Activated naive CD4-positive, alpha-beta T cell treated with anti-CD3 and anti-CD28 coated beads, Interleukin-2, amount 10 ng/mL, durations not matched to agents 7 days and 5 days (primary cell): Measurements from ENCODE around the gene NR2F2.

Experiments
- CTCF ChIA-PET: fragments of 350-600 bp; sonication (Branson Sonifier 250); formaldehyde crosslinking; loops from one replicate; lab custom pipeline; 2021; ENCODE audit warnings: antibody characterized with exemption; lab: Charles Lee
- DNase-seq: peaks from one replicate; pipeline ENCODE4 v3.0.0-alpha.2; 2020
- H3K27ac Mint-ChIP-seq: one replicate; pipeline ENCODE4 v1.8.0; 2021; ENCODE audit warnings: mild to moderate bottlenecking, moderate library complexity, mixed read lengths
- H3K27me3 Mint-ChIP-seq: one replicate; pipeline ENCODE4 v1.8.0; 2021; ENCODE audit warnings: mild to moderate bottlenecking, mixed read lengths
- H3K36me3 Mint-ChIP-seq: one replicate; pipeline ENCODE4 v1.8.0; 2021; ENCODE audit warnings: mixed read lengths
- H3K4me1 Mint-ChIP-seq: one replicate; pipeline ENCODE4 v1.8.0; 2021; ENCODE audit warnings: mixed read lengths
- H3K4me3 Mint-ChIP-seq: one replicate; pipeline ENCODE4 v1.8.0; 2021; ENCODE audit warnings: mild to moderate bottlenecking, moderate library complexity, mixed read lengths
- H3K9me3 Mint-ChIP-seq: one replicate; pipeline ENCODE4 v1.8.0; 2021; ENCODE audit warnings: mixed read lengths

NR2F2 gene

DNA sequence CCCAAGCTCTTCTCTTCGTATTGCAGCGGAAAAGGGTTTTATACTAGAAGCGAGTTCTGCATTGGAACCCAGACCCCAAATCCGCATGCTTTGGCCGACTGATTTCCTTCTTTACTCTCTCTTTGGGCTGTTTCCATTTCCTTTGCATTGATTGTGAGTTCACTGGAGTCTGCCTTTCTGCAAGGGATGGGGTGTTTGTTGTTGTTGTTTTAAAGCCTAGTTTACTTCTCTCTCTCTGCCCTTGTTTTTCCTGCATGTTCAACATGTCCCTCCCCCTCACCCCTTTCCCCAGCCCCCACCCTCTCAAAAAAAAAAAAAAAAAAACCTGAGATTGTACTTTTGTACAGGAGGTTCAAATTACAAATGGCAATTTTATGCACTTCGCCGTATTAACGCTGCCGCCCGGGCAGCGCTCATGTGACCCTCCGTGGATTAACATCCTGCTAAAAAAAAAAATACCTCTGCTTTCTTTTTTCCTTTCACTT lies 2.2 kb downstream of the NR2F2 start:
- H3K27me3 Mint-ChIP-seq: peaks cover 97% of the 10 kb centered on the region
- peaks cover 5% of the 10 kb centered on the region for H3K9me3 Mint-ChIP-seq
- H3K4me1 Mint-ChIP-seq: peaks cover 18% of the 10 kb centered on the region
- peak overlapping the region; percentile 28 for H3K4me3 Mint-ChIP-seq
- CTCF ChIA-PET: no interaction called here
- peaks cover 9% of the 10 kb centered on the region for H3K36me3 Mint-ChIP-seq
- H3K27ac Mint-ChIP-seq: peak overlapping the region; percentile 34
- no peak for DNase-seq

DNA sequence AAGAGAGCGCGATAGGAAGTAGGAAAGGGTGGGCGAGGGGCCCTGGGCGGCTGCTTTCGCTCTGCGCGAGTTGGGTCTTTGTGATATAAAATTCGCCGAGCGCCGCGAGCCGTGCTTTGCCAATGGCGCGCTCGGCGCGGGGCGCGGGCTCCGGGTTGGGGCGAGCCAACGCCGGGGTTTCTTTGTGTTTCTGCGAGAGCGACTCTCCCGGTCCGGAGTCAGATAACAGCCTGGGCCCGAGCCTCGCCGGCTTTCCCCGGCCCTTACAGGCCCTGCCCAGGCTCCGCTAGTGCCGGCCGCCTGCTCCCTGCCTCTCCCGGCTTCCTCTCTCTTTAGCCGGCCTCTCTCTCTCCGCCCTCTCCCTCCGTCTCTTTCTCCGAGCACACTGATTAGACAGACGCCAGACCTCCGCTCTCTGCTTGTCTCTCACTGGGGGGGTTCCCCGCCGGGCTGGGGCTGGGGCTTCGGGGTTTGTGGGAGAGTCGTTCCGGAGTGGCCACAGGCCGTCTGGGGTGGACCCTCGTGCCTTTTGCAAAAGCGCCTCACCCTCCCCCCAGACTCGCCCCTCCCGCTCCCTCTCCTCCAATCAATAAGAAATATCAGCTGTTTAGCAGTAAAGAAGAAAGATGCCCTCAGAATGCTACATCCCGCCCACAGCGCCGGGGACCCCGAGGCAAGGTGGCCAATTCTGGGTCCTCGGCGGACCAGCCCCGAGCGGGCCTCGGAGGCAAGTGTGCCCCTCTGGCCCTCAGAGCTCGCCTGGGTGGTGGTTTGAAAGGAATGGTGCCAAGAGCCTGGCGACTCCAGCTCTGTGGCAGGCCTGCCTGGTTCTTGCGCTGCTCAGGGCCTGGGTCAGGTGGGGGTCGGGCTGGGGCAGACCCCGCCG lies 2.9 kb downstream of the NR2F2 start:
- CTCF ChIA-PET: no interaction called here
- Mint-ChIP-seq H3K4me3 (peak overlapping the region; percentile 28), H3K27ac (peak overlapping the region; percentile 60), H3K9me3 (peaks cover 5% of the 10 kb centered on the region), H3K36me3 (peaks cover 9% of the 10 kb centered on the region), H3K4me1 (peaks cover 18% of the 10 kb centered on the region), H3K27me3 (peaks cover 96% of the 10 kb centered on the region)
- DNase-seq: no peak

DNA sequence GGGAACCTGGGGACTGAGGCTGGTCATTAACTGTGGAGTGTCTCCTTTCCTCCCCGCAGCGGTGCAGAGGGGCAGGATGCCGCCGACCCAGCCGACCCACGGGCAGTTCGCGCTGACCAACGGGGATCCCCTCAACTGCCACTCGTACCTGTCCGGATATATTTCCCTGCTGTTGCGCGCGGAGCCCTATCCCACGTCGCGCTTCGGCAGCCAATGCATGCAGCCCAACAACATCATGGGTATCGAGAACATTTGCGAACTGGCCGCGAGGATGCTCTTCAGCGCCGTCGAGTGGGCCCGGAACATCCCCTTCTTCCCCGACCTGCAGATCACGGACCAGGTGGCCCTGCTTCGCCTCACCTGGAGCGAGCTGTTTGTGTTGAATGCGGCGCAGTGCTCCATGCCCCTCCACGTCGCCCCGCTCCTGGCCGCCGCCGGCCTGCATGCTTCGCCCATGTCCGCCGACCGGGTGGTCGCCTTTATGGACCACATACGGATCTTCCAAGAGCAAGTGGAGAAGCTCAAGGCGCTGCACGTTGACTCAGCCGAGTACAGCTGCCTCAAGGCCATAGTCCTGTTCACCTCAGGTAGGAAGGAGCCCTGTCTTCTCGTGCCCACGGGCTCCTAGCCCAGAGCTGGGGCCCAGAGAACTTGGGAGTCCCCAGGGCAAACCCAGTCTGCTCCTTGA lies 3.7 kb downstream of the NR2F2 start:
- Mint-ChIP-seq H3K9me3 (peaks cover 5% of the 10 kb centered on the region), H3K4me3 (peak overlapping the region; percentile 10), H3K4me1 (peaks cover 18% of the 10 kb centered on the region), H3K27ac (peak overlapping the region; percentile 60), H3K36me3 (peaks cover 9% of the 10 kb centered on the region), H3K27me3 (peaks cover 88% of the 10 kb centered on the region)
- no peak for DNase-seq
- CTCF ChIA-PET: interaction anchor here (1.0 kb wide), 1 partner anchor 9 kb away, joined by 3 read pairs; no protein-coding TSS in a partner anchor

DNA sequence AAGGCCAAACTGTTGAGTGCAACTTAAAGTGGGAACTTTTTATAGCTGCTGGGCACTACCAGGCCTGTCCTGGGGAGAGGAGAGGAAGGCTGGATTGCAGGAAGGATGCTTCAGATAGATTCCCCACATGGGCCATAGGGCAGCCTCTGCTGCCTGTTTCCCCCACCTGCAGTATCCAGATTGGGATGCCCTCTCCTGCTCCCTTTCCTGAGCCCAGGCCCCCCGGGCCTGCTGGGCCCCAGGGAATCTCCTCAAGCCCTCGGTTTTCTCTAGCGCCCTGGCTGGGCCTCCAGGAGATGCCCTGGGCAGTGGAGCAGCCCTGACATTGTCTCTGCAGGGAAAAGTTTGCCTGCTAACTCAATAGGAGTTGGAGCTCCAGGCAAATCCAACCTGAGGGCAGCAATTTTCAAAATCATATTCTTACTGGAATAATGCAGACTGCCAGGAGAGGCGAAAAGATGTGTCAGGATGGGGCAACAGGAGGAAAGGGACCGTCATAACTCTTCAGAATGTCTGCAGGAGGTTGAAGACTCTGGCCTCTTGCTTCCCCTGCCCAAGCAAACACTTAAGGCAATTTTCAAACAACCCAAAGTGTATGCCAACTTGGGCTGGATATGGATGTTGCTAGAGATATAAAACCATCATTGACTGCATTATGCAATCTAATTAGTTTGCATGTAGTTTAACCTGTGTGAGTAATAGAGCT lies 4.4 kb downstream of the NR2F2 start:
- H3K36me3 Mint-ChIP-seq: peaks cover 8% of the 10 kb centered on the region
- H3K4me3 Mint-ChIP-seq: no peak overlapping the region
- DNase-seq: no peak
- CTCF ChIA-PET: interaction anchor here (1.0 to 1.3 kb wide), 3 partner anchors 8 to 22 kb away, joined by 3 to 4 read pairs (median 4); no protein-coding TSS in a partner anchor
- peak overlapping the region; percentile 60 for H3K27ac Mint-ChIP-seq
- H3K27me3 Mint-ChIP-seq: peaks cover 82% of the 10 kb centered on the region
- H3K4me1 Mint-ChIP-seq: peaks cover 15% of the 10 kb centered on the region
- peaks cover 2% of the 10 kb centered on the region for H3K9me3 Mint-ChIP-seq

DNA sequence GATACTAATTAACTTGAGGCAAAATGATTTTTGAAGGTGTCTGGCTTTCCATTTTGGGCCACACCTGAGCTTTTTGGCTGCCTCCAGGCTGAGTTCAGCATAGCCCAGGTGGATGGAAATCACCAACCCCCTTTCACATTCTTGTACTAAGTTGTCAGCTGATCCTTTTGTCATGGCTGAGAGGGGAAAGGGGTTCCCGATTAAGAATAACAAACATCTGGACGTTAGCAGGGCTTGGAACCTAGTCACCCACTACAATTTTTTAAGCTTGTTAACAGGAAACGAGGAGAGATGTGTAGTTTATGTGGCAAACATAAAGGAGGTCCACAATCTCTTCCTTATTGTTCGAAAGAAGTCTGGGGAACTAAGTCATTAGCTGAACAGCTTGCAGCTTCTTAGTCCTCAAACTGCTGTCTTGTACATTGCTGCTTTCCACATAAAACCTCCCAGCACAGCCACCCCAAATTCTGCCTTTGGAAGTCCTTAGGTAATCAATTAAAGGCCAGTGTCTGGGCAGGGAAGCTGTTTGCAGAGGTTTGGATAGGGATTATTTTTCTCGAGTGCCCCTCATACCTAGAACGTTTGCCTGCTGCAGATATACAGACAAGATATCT lies 5.0 kb downstream of the NR2F2 start:
- Mint-ChIP-seq H3K27me3 (peaks cover 75% of the 10 kb centered on the region), H3K36me3 (peaks cover 8% of the 10 kb centered on the region), H3K27ac (no peak overlapping the region), H3K9me3 (peaks cover 2% of the 10 kb centered on the region), H3K4me3 (no peak overlapping the region), H3K4me1 (peaks cover 12% of the 10 kb centered on the region)
- DNase-seq: no peak
- CTCF ChIA-PET: interaction anchor here (1.1 to 1.3 kb wide), 2 partner anchors 9 to 21 kb away, joined by 4 read pairs; no protein-coding TSS in a partner anchor

DNA sequence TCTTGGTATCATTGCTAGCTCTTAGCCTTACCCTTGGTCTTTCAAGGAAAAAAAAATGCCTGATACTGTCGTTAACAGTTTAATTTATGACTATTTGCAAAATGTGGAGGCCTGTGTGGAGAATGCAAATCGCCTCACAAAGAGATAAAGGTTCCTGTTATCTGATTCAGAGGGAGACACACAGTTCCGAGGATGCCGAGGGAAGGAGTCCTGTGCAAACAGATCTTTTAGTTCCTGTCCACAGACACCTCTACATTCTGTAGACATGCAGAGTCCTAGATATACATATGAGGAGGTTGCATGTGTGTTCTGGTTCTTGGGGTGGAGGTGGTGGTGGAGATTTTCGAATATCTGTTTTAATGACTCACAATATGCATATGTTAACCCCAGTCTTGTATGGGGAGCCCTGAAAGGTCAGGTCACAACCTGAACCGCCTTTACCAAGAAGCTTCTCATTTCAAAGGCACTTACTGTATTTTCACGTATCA lies 5.7 kb downstream of the NR2F2 start:
- peaks cover 70% of the 10 kb centered on the region for H3K27me3 Mint-ChIP-seq
- peaks cover 5% of the 10 kb centered on the region for H3K36me3 Mint-ChIP-seq
- CTCF ChIA-PET: interaction anchor here (1.1 to 1.3 kb wide), 2 partner anchors 9 to 21 kb away, joined by 4 read pairs; no protein-coding TSS in a partner anchor
- peaks cover 8% of the 10 kb centered on the region for H3K4me1 Mint-ChIP-seq
- no peaks in the 10 kb centered on the region for H3K9me3 Mint-ChIP-seq
- H3K4me3 Mint-ChIP-seq: no peak overlapping the region
- no peak overlapping the region for H3K27ac Mint-ChIP-seq
- no peak for DNase-seq

DNA sequence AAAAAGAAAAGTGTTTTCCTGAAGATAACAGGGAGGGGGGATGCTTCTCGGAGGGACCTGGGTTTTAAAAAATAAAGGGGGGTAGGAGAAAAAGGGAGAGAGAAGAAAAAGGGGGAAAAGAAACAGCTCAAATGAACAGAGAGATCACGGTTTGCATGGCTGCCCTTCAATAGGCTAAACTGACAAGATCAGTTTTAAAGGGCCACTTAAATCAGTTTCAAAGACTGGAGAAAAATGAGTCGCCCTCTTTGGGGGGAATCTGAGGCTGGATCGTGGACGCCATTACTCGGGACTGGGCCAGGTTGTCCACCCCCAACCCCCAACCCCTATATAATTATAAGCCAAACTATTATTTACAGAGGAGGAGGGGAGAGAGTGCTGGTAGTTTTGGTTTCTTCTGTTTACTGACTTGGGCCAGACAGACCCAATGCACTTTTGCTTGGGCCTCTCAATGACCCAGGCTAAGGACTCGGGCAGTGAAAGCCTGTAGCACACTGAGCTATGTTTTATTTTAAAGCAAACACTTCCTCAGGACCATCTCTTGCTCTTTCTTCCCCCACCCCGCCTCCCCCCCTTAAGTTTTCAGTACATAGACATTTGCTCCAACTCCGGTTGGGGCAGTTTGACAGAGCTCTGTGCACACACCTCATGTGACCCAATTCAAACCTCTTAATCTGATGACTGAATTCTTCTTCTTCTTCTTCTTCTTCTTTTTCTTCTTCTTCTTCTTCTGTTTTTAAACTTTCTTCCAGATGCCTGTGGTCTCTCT lies 6.3 kb downstream of the NR2F2 start:
- peak overlapping the region; percentile 17 for H3K27ac Mint-ChIP-seq
- no peak for DNase-seq
- peaks cover 5% of the 10 kb centered on the region for H3K36me3 Mint-ChIP-seq
- peaks cover 7% of the 10 kb centered on the region for H3K4me1 Mint-ChIP-seq
- H3K9me3 Mint-ChIP-seq: peaks cover 3% of the 10 kb centered on the region
- no peak overlapping the region for H3K4me3 Mint-ChIP-seq
- peaks cover 63% of the 10 kb centered on the region for H3K27me3 Mint-ChIP-seq
- CTCF ChIA-PET: no interaction called here

DNA sequence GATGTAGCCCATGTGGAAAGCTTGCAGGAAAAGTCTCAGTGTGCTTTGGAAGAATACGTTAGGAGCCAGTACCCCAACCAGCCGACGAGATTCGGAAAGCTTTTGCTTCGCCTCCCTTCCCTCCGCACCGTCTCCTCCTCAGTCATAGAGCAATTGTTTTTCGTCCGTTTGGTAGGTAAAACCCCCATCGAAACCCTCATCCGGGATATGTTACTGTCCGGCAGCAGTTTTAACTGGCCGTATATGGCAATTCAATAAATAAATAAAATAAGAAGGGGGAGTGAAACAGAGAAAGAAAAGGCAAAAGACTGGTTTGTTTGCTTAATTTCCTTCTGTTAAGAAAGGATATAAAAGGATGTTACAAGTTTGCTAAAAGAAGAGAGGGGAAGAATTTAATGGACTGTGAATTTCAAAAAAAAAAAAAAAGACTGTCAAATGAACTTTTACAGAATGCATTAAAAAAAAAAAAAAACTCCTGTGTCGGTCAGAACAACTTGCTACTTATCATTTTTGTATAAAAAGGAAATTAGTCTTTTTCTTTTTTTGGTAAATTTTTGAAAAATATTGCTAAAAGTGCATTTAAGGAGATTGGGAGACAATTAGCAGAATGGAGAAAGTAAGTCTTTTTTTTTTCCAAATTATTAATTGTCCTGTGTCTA lies 7.0 kb downstream of the NR2F2 start:
- Mint-ChIP-seq H3K27ac (peak overlapping the region; percentile 17), H3K4me1 (peaks cover 5% of the 10 kb centered on the region), H3K36me3 (peaks cover 4% of the 10 kb centered on the region), H3K4me3 (no peak overlapping the region), H3K27me3 (peaks cover 57% of the 10 kb centered on the region), H3K9me3 (peaks cover 3% of the 10 kb centered on the region)
- CTCF ChIA-PET: no interaction called here
- DNase-seq: no peak

DNA sequence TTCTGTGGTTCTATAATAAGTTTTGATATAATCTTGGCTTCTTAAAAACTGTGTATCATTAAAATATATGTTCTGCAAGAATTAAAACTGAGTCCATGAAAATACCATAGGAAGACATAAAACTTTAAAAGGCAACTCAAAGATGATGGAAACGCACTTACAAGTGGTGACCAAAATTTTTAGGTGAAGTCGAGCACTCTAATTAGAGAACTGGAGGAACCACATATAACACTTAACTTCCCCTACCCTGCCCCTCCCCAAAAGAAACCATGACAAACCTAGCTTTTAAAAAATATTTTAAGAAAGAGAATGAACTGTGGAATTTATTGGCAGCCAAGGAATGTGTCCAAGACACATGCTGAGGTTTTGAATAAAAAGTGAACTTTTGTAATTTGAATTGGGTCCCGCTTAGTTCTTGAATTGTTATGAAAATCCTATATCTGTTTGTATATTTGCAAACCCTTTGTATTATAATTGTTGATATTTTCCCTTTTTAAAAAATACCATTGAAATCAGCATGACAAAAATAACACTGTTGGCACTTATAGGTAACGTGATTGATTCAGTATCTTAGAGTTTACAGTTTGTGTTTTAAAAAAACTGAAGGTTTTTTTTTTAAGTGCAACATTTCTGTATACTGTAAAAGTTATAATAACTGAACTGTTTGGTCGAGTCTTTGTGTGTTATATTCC lies 7.7 kb downstream of the NR2F2 start:
- Mint-ChIP-seq H3K36me3 (peaks cover 3% of the 10 kb centered on the region), H3K4me1 (peaks cover 3% of the 10 kb centered on the region), H3K9me3 (peaks cover 3% of the 10 kb centered on the region), H3K27ac (no peak overlapping the region), H3K4me3 (no peak overlapping the region), H3K27me3 (peaks cover 50% of the 10 kb centered on the region)
- CTCF ChIA-PET: no interaction called here
- no peak for DNase-seq

DNA sequence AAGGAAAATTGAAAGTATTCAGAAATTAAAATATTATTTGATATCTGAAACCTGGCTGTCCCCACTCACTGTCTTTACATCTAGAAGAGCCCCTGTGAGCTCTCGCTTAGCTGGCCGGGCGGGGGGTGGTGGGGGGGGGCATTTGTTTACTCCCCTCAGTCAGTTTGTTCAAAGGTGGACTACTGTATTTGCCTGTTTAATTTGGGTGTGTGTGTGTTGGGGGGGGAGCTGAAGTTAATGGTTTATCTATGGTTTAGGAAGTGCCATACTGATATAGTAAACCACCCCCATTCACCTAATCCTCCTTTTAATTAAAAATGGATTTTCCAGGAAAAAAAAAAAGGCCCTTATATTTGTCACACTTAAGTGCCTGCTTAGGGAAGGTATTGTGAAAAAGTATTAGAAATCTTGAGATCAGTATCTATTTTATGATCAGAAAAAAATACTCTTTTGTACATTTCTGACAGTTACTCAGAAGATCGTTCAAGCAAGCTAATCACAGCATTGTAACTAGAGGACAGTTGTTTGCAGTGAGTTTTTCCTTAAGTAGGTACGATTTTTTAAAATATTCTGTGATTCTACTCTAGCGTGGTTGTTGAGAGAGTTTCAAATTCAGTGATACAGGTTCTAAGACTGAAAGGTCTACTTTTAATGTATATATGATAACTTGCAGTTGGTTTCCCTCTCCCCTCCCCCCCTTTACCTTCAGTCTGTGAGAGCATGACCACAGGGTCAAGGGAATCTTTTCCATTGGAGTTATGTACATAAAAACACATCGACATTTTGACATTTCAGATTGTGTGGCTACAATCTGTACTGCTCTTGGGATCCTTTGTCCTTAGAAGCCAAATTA lies 8.5 kb downstream of the NR2F2 start:
- Mint-ChIP-seq H3K4me3 (no peak overlapping the region), H3K27ac (no peak overlapping the region), H3K27me3 (peaks cover 42% of the 10 kb centered on the region), H3K9me3 (peaks cover 3% of the 10 kb centered on the region), H3K4me1 (peaks cover 3% of the 10 kb centered on the region), H3K36me3 (peaks cover 3% of the 10 kb centered on the region)
- CTCF ChIA-PET: no interaction called here
- DNase-seq: no peak

DNA sequence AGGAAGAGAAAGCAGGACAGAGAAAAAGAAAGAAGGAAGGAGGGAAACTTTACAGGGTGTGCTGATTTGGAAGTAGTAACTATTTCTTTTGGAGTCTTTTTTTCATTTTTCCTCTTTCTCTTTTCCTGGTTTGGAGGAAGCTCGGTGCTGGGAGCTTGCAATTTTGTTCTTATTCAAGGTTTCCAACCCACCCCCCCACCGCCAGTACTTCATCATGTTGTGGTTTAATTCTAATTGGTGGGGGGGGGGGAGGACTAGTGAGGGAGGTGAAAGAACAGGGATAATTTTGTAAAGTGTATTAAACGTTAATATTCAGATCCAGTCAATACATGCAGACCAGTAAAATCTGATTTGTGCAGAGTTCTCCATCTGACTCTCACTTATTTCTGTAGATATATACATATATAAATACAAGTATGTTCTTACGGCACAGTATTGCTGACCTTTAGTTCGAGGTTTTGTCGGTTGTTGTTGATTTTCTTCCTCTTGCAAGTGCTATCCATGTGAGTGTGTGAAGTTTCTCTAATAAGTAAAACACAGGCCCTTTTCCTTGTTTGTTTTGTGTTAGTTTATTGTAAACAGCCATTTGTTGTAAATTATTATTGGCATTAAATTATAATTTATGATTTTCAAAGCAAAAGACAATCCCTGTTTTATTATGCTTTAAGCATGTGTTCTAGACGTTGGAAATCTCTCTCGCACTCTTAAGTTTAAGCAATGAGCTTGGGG lies 9.3 kb downstream of the NR2F2 start:
- CTCF ChIA-PET: no interaction called here
- peaks cover 34% of the 10 kb centered on the region for H3K27me3 Mint-ChIP-seq
- H3K36me3 Mint-ChIP-seq: peaks cover 3% of the 10 kb centered on the region
- H3K4me3 Mint-ChIP-seq: no peak overlapping the region
- no peak for DNase-seq
- peak overlapping the region; percentile 12 for H3K27ac Mint-ChIP-seq
- H3K4me1 Mint-ChIP-seq: peaks cover 3% of the 10 kb centered on the region
- peaks cover 3% of the 10 kb centered on the region for H3K9me3 Mint-ChIP-seq
